Mononuclear cell (primary cell): Measurements from ENCODE around the gene RETN. TPM values are rescaled to one million over a fixed set of nuclear protein-coding genes. Genes with fewer than 3 reads are reported as not detected.

Experiments used
- H3K27me3 ChIP-seq: 2 replicates; pipeline ENCODE4 v1.6.0; 2011; ENCODE audit warnings: low read length, control low read depth; ENCODE audit not compliant: insufficient read depth
- H3K4me1 ChIP-seq: 2 replicates; pipeline ENCODE4 v1.5.1; 2011; ENCODE audit warnings: mild to moderate bottlenecking, low read length, control low read depth; ENCODE audit not compliant: insufficient read depth
- H3K4me3 ChIP-seq: 2 replicates; pipeline ENCODE4 v1.5.1; 2011; ENCODE audit warnings: mild to moderate bottlenecking, low read length, moderate library complexity
- H3K9me3 ChIP-seq: 2 replicates; pipeline ENCODE4 v1.5.1; 2011; ENCODE audit warnings: low read depth, mild to moderate bottlenecking, control low read depth, low read length
- total RNA-seq: library from RNA; depleted of rRNA; stranded (reverse); fragments of >200 nt; gene quantifications from one replicate; pipeline ENCODE4 v1.2.3, GENCODE V29; 2012

Gene RETN
- total RNA-seq, 1 donor: 47.2 TPM

DNA sequence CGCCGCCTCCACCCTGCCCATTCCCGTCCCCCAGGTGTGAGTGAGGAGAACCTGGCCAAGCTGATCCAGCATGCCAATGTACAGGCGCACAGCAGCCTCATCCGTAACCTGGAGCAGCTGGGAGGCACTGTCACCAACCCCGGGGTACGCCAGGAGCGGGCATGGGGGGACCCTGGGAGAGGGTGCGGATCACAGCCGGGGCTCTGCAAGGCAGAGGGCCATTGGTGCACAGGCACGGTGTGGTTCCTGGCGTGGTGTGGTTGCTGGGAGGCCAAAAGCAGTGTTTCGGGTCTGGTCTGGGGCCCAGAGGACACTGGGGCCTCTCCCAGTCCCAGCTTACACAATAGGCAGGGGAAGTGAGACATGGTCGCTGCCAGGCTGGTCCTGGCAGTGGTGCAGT, 23.7 kb upstream of the RETN start:
- H3K27me3 ChIP-seq: no peaks in the 10 kb centered on the region
- peaks cover 35% of the 10 kb centered on the region for H3K4me1 ChIP-seq
- no peaks in the 10 kb centered on the region for H3K9me3 ChIP-seq
- no peak overlapping the region for H3K4me3 ChIP-seq

- H3K4me1 ChIP-seq: peaks cover 35% of the 10 kb centered on the region
- peak overlapping the region; percentile 0 for H3K4me3 ChIP-seq
- no peaks in the 10 kb centered on the region for H3K9me3 ChIP-seq
- H3K27me3 ChIP-seq: no peaks in the 10 kb centered on the region
Measured at GRCh38 chr19:7645656-7646425, 23.0 kb upstream of the RETN start.

- no peaks in the 10 kb centered on the region for H3K27me3 ChIP-seq
- no peaks in the 10 kb centered on the region for H3K9me3 ChIP-seq
- H3K4me1 ChIP-seq: peaks cover 35% of the 10 kb centered on the region
- H3K4me3 ChIP-seq: no peak overlapping the region
Measured at GRCh38 chr19:7646426-7646700, 22.5 kb upstream of the RETN start.

GRCh38 chr19:7647156-7647555, 21.7 kb upstream of the RETN start:
- H3K9me3 ChIP-seq: no peaks in the 10 kb centered on the region
- H3K4me1 ChIP-seq: peaks cover 40% of the 10 kb centered on the region
- H3K4me3 ChIP-seq: no peak overlapping the region
- no peaks in the 10 kb centered on the region for H3K27me3 ChIP-seq

GRCh38 chr19:7648265-7649014, 20.4 kb upstream of the RETN start:
- H3K4me1 ChIP-seq: peaks cover 51% of the 10 kb centered on the region
- H3K4me3 ChIP-seq: no peak overlapping the region
- no peaks in the 10 kb centered on the region for H3K9me3 ChIP-seq
- H3K27me3 ChIP-seq: no peaks in the 10 kb centered on the region

DNA sequence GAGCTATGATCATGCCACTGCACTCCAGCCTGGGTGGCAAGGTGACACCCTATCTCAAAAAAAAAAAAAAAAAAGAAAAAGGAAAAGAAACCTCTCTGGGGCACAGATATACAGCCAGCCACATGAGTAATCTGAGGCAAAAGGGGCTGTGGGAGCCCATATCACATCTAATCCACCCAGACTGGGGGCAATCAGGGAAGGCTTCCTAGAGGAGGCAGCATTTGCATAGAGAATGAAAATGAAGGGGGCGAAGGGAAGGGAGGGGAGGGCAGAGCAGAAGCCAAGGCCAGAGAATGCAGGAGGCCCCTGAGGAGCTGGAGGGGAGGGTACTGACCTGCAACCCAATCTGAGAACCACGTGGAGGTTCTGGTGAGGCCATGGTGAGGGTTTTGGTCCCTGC, 18.7 kb upstream of the RETN start:
- Histone ChIP-seq H3K27me3 (no peaks in the 10 kb centered on the region), H3K9me3 (no peaks in the 10 kb centered on the region), H3K4me3 (no peak overlapping the region), H3K4me1 (peaks cover 52% of the 10 kb centered on the region)

GRCh38 chr19:7652061-7652641, 16.7 kb upstream of the RETN start:
- no peaks in the 10 kb centered on the region for H3K27me3 ChIP-seq
- H3K9me3 ChIP-seq: no peaks in the 10 kb centered on the region
- peak overlapping the region; percentile 14 for H3K4me3 ChIP-seq
- peaks cover 54% of the 10 kb centered on the region for H3K4me1 ChIP-seq

GRCh38 chr19:7654401-7654800, 14.4 kb upstream of the RETN start:
- Histone ChIP-seq H3K4me3 (no peak overlapping the region), H3K4me1 (peaks cover 73% of the 10 kb centered on the region), H3K9me3 (no peaks in the 10 kb centered on the region), H3K27me3 (no peaks in the 10 kb centered on the region)

DNA sequence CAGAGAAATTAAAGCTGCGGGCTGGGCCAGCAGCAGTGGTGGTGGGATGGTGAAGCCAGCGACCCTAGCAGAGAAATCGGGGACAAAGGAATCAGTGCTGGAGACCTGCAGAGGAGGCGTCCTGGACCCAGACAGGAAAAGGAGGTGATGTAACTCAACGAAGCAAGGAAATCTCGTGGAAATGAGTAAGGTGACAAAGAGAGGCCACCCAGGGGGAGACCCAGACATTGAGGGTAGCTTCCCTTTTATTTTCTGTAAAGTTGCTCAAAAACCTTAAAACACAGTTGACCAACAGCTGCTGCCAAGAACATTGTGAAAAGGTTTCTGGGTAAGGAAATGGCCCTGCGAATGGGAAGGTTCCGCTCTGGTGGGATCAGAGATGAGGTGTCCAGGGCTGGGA, 13.3 kb upstream of the RETN start:
- Histone ChIP-seq H3K27me3 (no peaks in the 10 kb centered on the region), H3K9me3 (no peaks in the 10 kb centered on the region), H3K4me3 (no peak overlapping the region), H3K4me1 (peaks cover 73% of the 10 kb centered on the region)

DNA sequence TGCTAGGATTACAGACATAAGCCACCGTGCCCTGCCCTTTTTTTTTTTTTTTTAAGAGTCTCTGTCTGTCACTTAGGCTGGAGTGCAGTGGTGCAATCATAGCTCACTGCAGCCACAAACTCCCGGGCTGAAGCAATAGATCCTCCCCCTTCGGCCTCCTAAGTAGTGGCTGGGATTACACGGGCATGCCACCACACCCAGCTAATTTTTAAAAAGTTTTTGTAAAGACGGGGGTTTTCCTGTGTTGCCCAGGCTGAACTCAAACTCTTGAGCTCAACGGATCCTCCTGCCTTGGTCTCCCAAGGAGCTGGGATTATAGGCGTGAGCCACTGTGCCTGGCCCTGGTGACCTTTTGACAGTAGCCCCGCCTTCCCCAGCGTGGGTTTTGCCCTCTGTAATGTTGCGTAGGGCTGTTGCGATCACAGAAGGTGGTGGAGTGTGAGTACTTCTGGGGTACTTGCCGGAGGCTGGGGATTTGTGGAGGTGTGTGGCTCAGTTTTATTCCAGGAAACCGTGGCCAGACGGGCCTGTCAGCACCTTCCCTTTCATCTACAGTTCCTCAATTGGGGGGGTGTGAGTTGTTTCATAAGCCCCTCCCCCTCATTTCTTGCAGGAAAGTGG, 11.6 kb upstream of the RETN start:
- Histone ChIP-seq H3K27me3 (no peaks in the 10 kb centered on the region), H3K4me3 (no peak overlapping the region), H3K9me3 (no peaks in the 10 kb centered on the region), H3K4me1 (peaks cover 74% of the 10 kb centered on the region)

GRCh38 chr19:7658219-7658686, 10.6 kb upstream of the RETN start:
- Histone ChIP-seq H3K9me3 (no peaks in the 10 kb centered on the region), H3K4me1 (peaks cover 64% of the 10 kb centered on the region), H3K4me3 (no peak overlapping the region), H3K27me3 (no peaks in the 10 kb centered on the region)

- no peaks in the 10 kb centered on the region for H3K9me3 ChIP-seq
- peaks cover 28% of the 10 kb centered on the region for H3K4me1 ChIP-seq
- H3K27me3 ChIP-seq: no peaks in the 10 kb centered on the region
- no peak overlapping the region for H3K4me3 ChIP-seq
Measured at GRCh38 chr19:7661744-7662538, 6.9 kb upstream of the RETN start.

GRCh38 chr19:7662657-7663056, 6.2 kb upstream of the RETN start:
- Histone ChIP-seq H3K4me3 (no peak overlapping the region), H3K4me1 (peaks cover 21% of the 10 kb centered on the region), H3K9me3 (no peaks in the 10 kb centered on the region), H3K27me3 (no peaks in the 10 kb centered on the region)

DNA sequence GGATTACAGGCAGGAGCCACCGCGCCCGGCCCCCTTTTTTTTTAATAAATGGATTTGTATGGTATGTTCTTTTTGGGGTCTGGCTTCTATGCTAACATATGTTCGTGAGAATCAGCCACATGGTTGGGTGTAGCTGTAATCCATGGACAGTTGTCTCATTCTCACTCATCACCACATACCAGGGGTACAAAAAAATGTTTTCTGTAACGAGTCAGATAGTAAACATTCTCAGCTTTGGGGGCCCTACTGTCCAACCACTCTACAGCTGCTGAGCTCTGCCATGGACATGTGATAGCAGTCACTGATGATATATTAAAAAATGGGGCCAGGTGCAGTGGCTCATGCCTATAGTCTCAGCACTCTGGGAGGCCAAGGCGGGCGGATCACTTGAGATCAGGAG, 5.1 kb upstream of the RETN start:
- Histone ChIP-seq H3K4me1 (peaks cover 17% of the 10 kb centered on the region), H3K9me3 (no peaks in the 10 kb centered on the region), H3K4me3 (no peak overlapping the region), H3K27me3 (no peaks in the 10 kb centered on the region)

GRCh38 chr19:7665076-7665475, 3.8 kb upstream of the RETN start:
- Histone ChIP-seq H3K27me3 (no peaks in the 10 kb centered on the region), H3K4me3 (no peak overlapping the region), H3K9me3 (no peaks in the 10 kb centered on the region), H3K4me1 (peaks cover 25% of the 10 kb centered on the region)
